ENCODE data around the gene CPM. TPM values are rescaled to one million over a fixed set of nuclear protein-coding genes. Genes with fewer than 3 reads are reported as not detected.

Gene CPM
- total RNA-seq, 4 donors from 2014 or later: 76.1 to 149 (median 123) TPM

GRCh38 chr12:68886636-68887572 is 46.1 kb downstream of the CPM start:
- intact Hi-C loops (cut with DNase I; ENCODE audit: low total_unique reads): no loop called here
- WGBS, 2 donors: 84 to 85% methylated on average over 5 of the region's 5 CpGs
- TF ChIP-seq POLR2A (IDR thresholded peaks at IDR 0.05) (no peak), CTCF (IDR thresholded peaks at IDR 0.05) (no peak)
- no peak overlapping the region for H3K4me3 ChIP-seq (ENCODE audit: low read depth, poor library complexity, severe bottlenecking)
- no peak for DNase-seq (ENCODE audit: low spot score in 2 of 2)

GRCh38 chr12:68885381-68885780 is 47.6 kb downstream of the CPM start:
- intact Hi-C loops (cut with DNase I; ENCODE audit: low total_unique reads): no loop called here
- DNase-seq (ENCODE audit: low spot score in 2 of 2): no peak
- TF ChIP-seq CTCF (IDR thresholded peaks at IDR 0.05) (no peak), POLR2A (IDR thresholded peaks at IDR 0.05) (no peak)
- 81 to 90% methylated on average over 3 of the region's 3 CpGs for WGBS, 2 donors
- no peak overlapping the region for H3K4me3 ChIP-seq (ENCODE audit: low read depth, poor library complexity, severe bottlenecking)

GRCh38 chr12:68884251-68884650 is 48.7 kb downstream of the CPM start:
- intact Hi-C loops (cut with DNase I; ENCODE audit: low total_unique reads): no loop called here
- H3K4me3 ChIP-seq (ENCODE audit: low read depth, poor library complexity, severe bottlenecking): no peak overlapping the region
- no peak for DNase-seq (ENCODE audit: low spot score in 2 of 2)
- no peak for TF ChIP-seq POLR2A (IDR thresholded peaks at IDR 0.05)
- no peak for TF ChIP-seq CTCF (IDR thresholded peaks at IDR 0.05)
- WGBS, 2 donors: 61 to 63% methylated on average over 5 of the region's 5 CpGs

- TF ChIP-seq POLR2A (IDR thresholded peaks at IDR 0.05): no peak
- TF ChIP-seq CTCF (IDR thresholded peaks at IDR 0.05): no peak
- 86 to 89% methylated on average over 3 of the region's 3 CpGs for WGBS, 2 donors
- intact Hi-C loops (cut with DNase I; ENCODE audit: low total_unique reads): no loop called here
Observed at GRCh38 chr12:68883151-68883550, 49.8 kb downstream of the CPM start.

DNA sequence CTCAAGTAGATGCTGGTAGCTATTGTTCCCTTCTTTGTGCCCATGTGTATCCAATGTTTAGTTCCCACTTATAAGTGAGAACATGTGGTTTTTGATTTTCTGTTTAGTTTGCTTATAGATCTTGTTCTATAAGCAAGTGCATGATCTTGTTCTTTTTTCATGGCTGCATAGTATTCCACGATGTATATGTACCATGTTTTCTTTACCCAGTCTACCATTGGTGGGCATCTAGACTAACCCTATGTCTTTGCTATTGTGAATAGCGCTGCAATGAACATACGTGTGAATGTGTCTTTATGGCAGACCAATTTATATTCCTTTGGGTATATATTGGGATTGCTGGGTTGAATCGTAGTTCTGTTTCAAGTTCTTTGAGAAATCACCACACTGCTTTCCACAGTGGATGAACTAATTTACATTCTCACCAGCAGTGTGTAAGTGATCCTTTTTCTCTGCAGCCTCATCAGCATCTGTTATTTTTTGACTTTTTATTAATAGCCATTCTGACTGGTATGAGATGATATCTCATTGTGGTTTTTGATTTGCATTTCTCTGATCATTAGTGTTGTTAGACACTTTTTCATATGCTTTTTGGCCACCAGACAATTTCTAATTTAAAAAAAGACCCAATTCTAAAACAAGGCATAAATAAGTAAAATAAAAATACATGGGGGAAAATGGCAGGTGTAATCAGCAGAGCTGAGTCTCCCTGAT is 50.6 kb downstream of the CPM start:
- intact Hi-C loops (cut with DNase I; ENCODE audit: low total_unique reads): no loop called here
- H3K4me3 ChIP-seq (ENCODE audit: low read depth, poor library complexity, severe bottlenecking): no peak overlapping the region
- 93 to 97% methylated on average over 4 of the region's 4 CpGs for WGBS, 2 donors
- no peak for DNase-seq (ENCODE audit: low spot score in 2 of 2)
- TF ChIP-seq CTCF (IDR thresholded peaks at IDR 0.05): no peak
- no peak for TF ChIP-seq POLR2A (IDR thresholded peaks at IDR 0.05)

More at GRCh38 chr12:68883151-68883550, 49.8 kb downstream of the CPM start:
- DNase-seq (ENCODE audit: low spot score in 2 of 2): no peak
- H3K4me3 ChIP-seq (ENCODE audit: low read depth, poor library complexity, severe bottlenecking): no peak overlapping the region

Measured in lower leg skin (tissue), 4 donors.